H54 (cell line): ENCODE data around the gene TREM2.

Source experiments
- DNase-seq: peaks from one replicate; pipeline ENCODE4 v3.0.0; 2011; ENCODE audit warnings: low spot score, mixed read lengths; ENCODE audit not compliant: insufficient read length
- FAIRE-seq: peaks from 3 replicates; lab custom pipeline; 2011; peaks lifted over from hg19 to GRCh38; lab: Jason Lieb, UNC
- POLR2A ChIP-seq: IDR thresholded peaks from 2 replicates; pipeline ENCODE4 v1.6.1; 2011; ENCODE audit warnings: low read depth, mild to moderate bottlenecking, low read length

TREM2 gene

GRCh38 chr6:41162687-41163418, at the start of gene TREM2:
Gene TREM2, minus strand, starts transcription at chr6:41163116. Its CDS starts 34 bp downstream, at chr6:41163082.
- FAIRE-seq (no peak), DNase-seq (no peak)
- TF ChIP-seq POLR2A, result no peak

- TF ChIP-seq POLR2A, result no peak
- DNase-seq, result no peak
These were observed 46.8 kb upstream of the TREM2 start for GRCh38 chr6:41209547-41210320.

GRCh38 chr6:41208439-41209106, 45.7 kb upstream of the TREM2 start:
- FAIRE-seq (no peak), DNase-seq (no peak)
- TF ChIP-seq POLR2A, result no peak

More at GRCh38 chr6:41209547-41210320, 46.8 kb upstream of the TREM2 start:
- FAIRE-seq, result no peak

GRCh38 chr6:41204156-41204555, 41.2 kb upstream of the TREM2 start:
- DNase-seq (no peak), FAIRE-seq (no peak)
- TF ChIP-seq POLR2A, result no peak

GRCh38 chr6:41201764-41202173, 38.9 kb upstream of the TREM2 start:
- no peak for TF ChIP-seq POLR2A
- FAIRE-seq, result no peak
- DNase-seq, result no peak

GRCh38 chr6:41200901-41201763, 38.2 kb upstream of the TREM2 start, which contains the start of gene TREML2:
Gene TREML2, minus strand, starts transcription at chr6:41201149. Its CDS starts 141 bp downstream, at chr6:41201008.
- FAIRE-seq (no peak), DNase-seq (no peak)
- TF ChIP-seq POLR2A, result no peak

- no peak for TF ChIP-seq POLR2A
- FAIRE-seq (no peak), DNase-seq (no peak)
These were observed 37.5 kb upstream of the TREM2 start for GRCh38 chr6:41200296-41200900.

GRCh38 chr6:41199552-41200246, 36.8 kb upstream of the TREM2 start:
- no peak for FAIRE-seq
- TF ChIP-seq POLR2A, result no peak
- DNase-seq, result no peak

GRCh38 chr6:41197234-41197633, 34.3 kb upstream of the TREM2 start:
- no peak for TF ChIP-seq POLR2A
- no peak for FAIRE-seq
- no peak for DNase-seq

GRCh38 chr6:41194386-41194785, 31.5 kb upstream of the TREM2 start:
- no peak for TF ChIP-seq POLR2A
- no peak for DNase-seq
- FAIRE-seq, result no peak

- TF ChIP-seq POLR2A, result no peak
- FAIRE-seq (no peak), DNase-seq (no peak)
These were observed 31.0 kb upstream of the TREM2 start for GRCh38 chr6:41193884-41194283.

- no peak for TF ChIP-seq POLR2A
- no peak for FAIRE-seq
- DNase-seq, result no peak
These were observed 30.3 kb upstream of the TREM2 start for GRCh38 chr6:41193171-41193734.
